WTC11 (cell line): Measurements from ENCODE around the gene XRCC5. TPM values are rescaled to one million over a fixed set of nuclear protein-coding genes. Genes with fewer than 3 reads are reported as not detected.

ENCODE experiments used
- ATAC-seq: fragments of 200-7000 bp; cut with Tn5 transposase; 2 replicates; pipeline ENCODE4 v1.10.0; 2021; ENCODE audit warnings: mild to moderate bottlenecking, moderate library complexity
- CTCF ChIA-PET: fragments of 300-600 bp; sonication (Branson Sonifier 250); formaldehyde crosslinking; loops from one replicate; lab custom pipeline; 2021; ENCODE audit warnings: antibody characterized with exemption; lab: Charles Lee
- POLR2A ChIA-PET: fragments of 350-600 bp; sonication (Branson Sonifier 250); formaldehyde crosslinking; loops from one replicate; lab custom pipeline; 2021; ENCODE audit warnings: antibody characterized with exemption; lab: Charles Lee
- DNase-seq: peaks from one replicate; pipeline ENCODE4 v3.0.0; 2021; ENCODE audit warnings: low spot score
- H3K27ac Mint-ChIP-seq: 2 replicates; pipeline ENCODE4 v1.8.0; 2021; ENCODE audit warnings: mixed read lengths
- H3K27me3 Mint-ChIP-seq: 2 replicates; pipeline ENCODE4 v1.8.0; 2021; ENCODE audit warnings: low read depth, mild to moderate bottlenecking, moderate library complexity, mixed read lengths
- H3K36me3 Mint-ChIP-seq: 2 replicates; pipeline ENCODE4 v1.8.0; 2021; ENCODE audit warnings: mixed read lengths
- H3K4me1 Mint-ChIP-seq: 2 replicates; pipeline ENCODE4 v1.8.0; 2022; ENCODE audit warnings: mixed read lengths
- H3K4me3 Mint-ChIP-seq: 2 replicates; pipeline ENCODE4 v1.8.0; 2021; ENCODE audit warnings: mild to moderate bottlenecking, moderate library complexity, mixed read lengths
- H3K9me3 Mint-ChIP-seq: 2 replicates; pipeline ENCODE4 v1.8.0; 2021; ENCODE audit warnings: mixed read lengths
- AFF4 ChIP-seq: sonication (generic); formaldehyde crosslinking; IDR thresholded peaks from 2 replicates; pipeline ENCODE4 v1.8.1; 2023; ENCODE audit warnings: mild to moderate bottlenecking, missing genetic modification reagents, borderline replicate concordance
- CREB1 ChIP-seq: sonication (generic); formaldehyde crosslinking; IDR thresholded peaks from 2 replicates; pipeline ENCODE4 v1.8.0; 2023; ENCODE audit warnings: mild to moderate bottlenecking, missing genetic modification reagents
- CREM ChIP-seq: sonication (generic); formaldehyde crosslinking; IDR thresholded peaks from 2 replicates; pipeline ENCODE4 v1.8.1; 2022; ENCODE audit warnings: mild to moderate bottlenecking, missing genetic modification reagents, moderate library complexity
- ESRRA ChIP-seq: sonication (generic); formaldehyde crosslinking; IDR thresholded peaks from 2 replicates; pipeline ENCODE4 v1.8.1; 2022; ENCODE audit warnings: mild to moderate bottlenecking, missing genetic modification reagents, borderline replicate concordance
- JAZF1 ChIP-seq: fragments of 250-450 bp; sonication (Bioruptor Pico); IDR thresholded peaks from 2 replicates; pipeline ENCODE4 v1.9.0; 2021; ENCODE audit warnings: moderate library complexity, mild to moderate bottlenecking, inconsistent platforms
- MAX ChIP-seq: sonication (generic); formaldehyde crosslinking; IDR thresholded peaks from 2 replicates; pipeline ENCODE4 v1.8.0; 2022; ENCODE audit warnings: mild to moderate bottlenecking, missing genetic modification reagents
- NFE2L1 ChIP-seq: sonication (generic); formaldehyde crosslinking; IDR thresholded peaks from 2 replicates; pipeline ENCODE4 v1.8.1; 2023; ENCODE audit warnings: missing genetic modification reagents
- NR3C1 ChIP-seq: sonication (generic); formaldehyde crosslinking; conservative IDR thresholded peaks from 2 replicates; pipeline ENCODE4 v1.8.1; 2023; ENCODE audit warnings: low read depth, mild to moderate bottlenecking, missing genetic modification reagents
- OVOL2 ChIP-seq: fragments of 250-450 bp; sonication (Bioruptor Pico); IDR thresholded peaks from 2 replicates; pipeline ENCODE4 v1.9.0; 2021; ENCODE audit warnings: mild to moderate bottlenecking, borderline replicate concordance
- RELA ChIP-seq: sonication (generic); formaldehyde crosslinking; IDR thresholded peaks from 2 replicates; pipeline ENCODE4 v1.8.1; 2022; ENCODE audit warnings: missing genetic modification reagents, mild to moderate bottlenecking, borderline replicate concordance
- SMAD3 ChIP-seq: sonication (generic); formaldehyde crosslinking; IDR thresholded peaks from 2 replicates; pipeline ENCODE4 v1.8.0; 2022; ENCODE audit warnings: missing genetic modification reagents, mild to moderate bottlenecking, borderline replicate concordance
- TP53 ChIP-seq: sonication (generic); formaldehyde crosslinking; IDR thresholded peaks from 2 replicates; pipeline ENCODE4 v1.8.1; 2023; ENCODE audit warnings: mild to moderate bottlenecking, missing genetic modification reagents
- ZMAT4 ChIP-seq: fragments of 250-450 bp; sonication (Bioruptor Pico); IDR thresholded peaks from 2 replicates; pipeline ENCODE4 v1.9.0; 2021; ENCODE audit warnings: mild to moderate bottlenecking
- ZNF232 ChIP-seq: sonication (generic); formaldehyde crosslinking; IDR thresholded peaks from 2 replicates; pipeline ENCODE4 v1.8.0; 2022; ENCODE audit warnings: mild to moderate bottlenecking, missing genetic modification reagents
- ZNF423 ChIP-seq: fragments of 250-450 bp; sonication (Bioruptor Pico); IDR thresholded peaks from 2 replicates; pipeline ENCODE4 v2.1.2; 2022; ENCODE audit warnings: mild to moderate bottlenecking, moderate library complexity
- ZNF671 ChIP-seq: fragments of 250-450 bp; sonication (Bioruptor Pico); IDR thresholded peaks from 2 replicates; pipeline ENCODE4 v1.8.0; 2021; ENCODE audit warnings: mild to moderate bottlenecking
- total RNA-seq: library from RNA; stranded (reverse); gene quantifications from 3 replicates; pipeline ENCODE4 v1.2.3, GENCODE V29; 2021
- TF ChIP-seq, protein P1 (sequence below): sonication (generic); formaldehyde crosslinking; IDR thresholded peaks from 2 replicates; pipeline ENCODE4 v1.8.1; 2023; ENCODE audit warnings: mild to moderate bottlenecking, moderate library complexity, missing genetic modification reagents
- TF ChIP-seq, protein P2 (sequence below): sonication (generic); formaldehyde crosslinking; IDR thresholded peaks from 2 replicates; pipeline ENCODE4 v1.8.0; 2023; ENCODE audit warnings: missing genetic modification reagents
- TF ChIP-seq, protein P3 (sequence below): sonication (generic); formaldehyde crosslinking; IDR thresholded peaks from 2 replicates; pipeline ENCODE4 v1.8.0; 2022; ENCODE audit warnings: missing genetic modification reagents

The XRCC5 gene
- total RNA-seq, 1 experiment from 2014 or later, result 522 TPM

DNA sequence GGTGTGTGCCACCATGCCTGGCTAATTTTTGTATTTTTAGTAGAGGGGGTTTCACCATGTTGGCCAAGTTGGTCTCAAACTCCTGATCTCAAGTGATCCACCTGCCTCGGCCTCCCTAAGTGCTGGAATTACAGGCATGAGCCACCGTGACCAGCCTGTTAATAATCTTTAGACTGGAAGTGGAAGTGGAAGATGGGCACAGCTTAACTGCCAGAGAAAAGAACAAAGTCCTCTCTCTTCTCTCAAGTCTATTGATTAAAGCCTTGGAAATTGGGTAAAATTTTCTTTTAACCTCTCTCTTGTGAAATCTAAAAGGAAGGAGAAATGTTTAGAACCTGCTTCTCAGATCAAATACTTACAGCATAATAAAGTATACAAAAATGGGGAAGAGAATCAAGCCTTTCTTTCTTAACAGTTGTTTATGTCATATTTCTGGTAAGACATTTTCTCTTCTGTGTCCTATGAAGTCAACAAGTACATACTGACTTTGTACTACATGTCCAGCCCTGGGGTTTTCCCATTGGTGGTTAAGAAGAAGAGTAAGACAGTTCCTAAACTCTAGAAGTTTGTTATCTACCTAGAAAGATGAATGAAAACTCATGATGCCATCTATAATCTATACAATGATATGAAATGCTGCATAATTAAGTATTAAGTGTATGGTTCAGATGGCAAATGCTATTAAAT lies 22.8 kb upstream of the XRCC5 start (continued):
- no peak for TF ChIP-seq SMAD3
- no peak for TF ChIP-seq CREB1 (CRISPR knock-in tag)
- TF ChIP-seq TP53 (CRISPR knock-in tag), result no peak
- TF ChIP-seq AFF4 (CRISPR knock-in tag), result no peak
- TF ChIP-seq JAZF1 (CRISPR knock-in tag), result no peak
- TF ChIP-seq ZNF423 (CRISPR knock-in tag), result no peak

GRCh38 chr2:216090369-216090786 lies 18.8 kb upstream of the XRCC5 start:
- Mint-ChIP-seq H3K4me1 (no peaks in the 10 kb centered on the region), H3K9me3 (no peaks in the 10 kb centered on the region), H3K27me3 (no peaks in the 10 kb centered on the region), H3K36me3 (no peaks in the 10 kb centered on the region), H3K4me3 (no peak overlapping the region), H3K27ac (no peak overlapping the region)
- ChIA-PET CTCF (no interaction called here), POLR2A (no interaction called here)
- DNase-seq, result no peak
- TF ChIP-seq ESRRA (CRISPR knock-in tag), result no peak
- TF ChIP-seq ZNF671 (CRISPR knock-in tag), result no peak
- no peak for ATAC-seq

GRCh38 chr2:216092646-216093045 lies 16.5 kb upstream of the XRCC5 start:
- no peaks in the 10 kb centered on the region for H3K4me1 Mint-ChIP-seq
- H3K27me3 Mint-ChIP-seq, result no peaks in the 10 kb centered on the region
- H3K27ac Mint-ChIP-seq, result no peak overlapping the region
- H3K4me3 Mint-ChIP-seq, result no peak overlapping the region
- no peaks in the 10 kb centered on the region for H3K36me3 Mint-ChIP-seq
- DNase-seq, result no peak
- ATAC-seq, result no peak
- H3K9me3 Mint-ChIP-seq, result no peaks in the 10 kb centered on the region
- POLR2A ChIA-PET, result no interaction called here
- CTCF ChIA-PET, result interaction anchor here (1.0 to 1.7 kb wide), 2 partner anchors 18 to 69 kb away, joined by 3 to 6 read pairs; no protein-coding TSS in a partner anchor
- TF ChIP-seq ZMAT4 (CRISPR knock-in tag) (no peak), NR3C1 (CRISPR knock-in tag) (no peak), OVOL2 (CRISPR knock-in tag) (no peak), ZNF232 (CRISPR knock-in tag) (no peak), NFE2L1 (no peak), RELA (CRISPR knock-in tag) (no peak), MAX (no peak), CREM (CRISPR knock-in tag) (no peak), AFF4 (CRISPR knock-in tag) (no peak)
- TF ChIP-seq, protein P1, sequence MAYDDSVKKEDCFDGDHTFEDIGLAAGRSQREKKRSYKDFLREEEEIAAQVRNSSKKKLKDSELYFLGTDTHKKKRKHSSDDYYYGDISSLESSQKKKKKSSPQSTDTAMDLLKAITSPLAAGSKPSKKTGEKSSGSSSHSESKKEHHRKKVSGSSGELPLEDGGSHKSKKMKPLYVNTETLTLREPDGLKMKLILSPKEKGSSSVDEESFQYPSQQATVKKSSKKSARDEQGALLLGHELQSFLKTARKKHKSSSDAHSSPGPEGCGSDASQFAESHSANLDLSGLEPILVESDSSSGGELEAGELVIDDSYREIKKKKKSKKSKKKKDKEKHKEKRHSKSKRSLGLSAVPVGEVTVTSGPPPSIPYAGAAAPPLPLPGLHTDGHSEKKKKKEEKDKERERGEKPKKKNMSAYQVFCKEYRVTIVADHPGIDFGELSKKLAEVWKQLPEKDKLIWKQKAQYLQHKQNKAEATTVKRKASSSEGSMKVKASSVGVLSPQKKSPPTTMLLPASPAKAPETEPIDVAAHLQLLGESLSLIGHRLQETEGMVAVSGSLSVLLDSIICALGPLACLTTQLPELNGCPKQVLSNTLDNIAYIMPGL, result no peak
- TF ChIP-seq, protein P2, sequence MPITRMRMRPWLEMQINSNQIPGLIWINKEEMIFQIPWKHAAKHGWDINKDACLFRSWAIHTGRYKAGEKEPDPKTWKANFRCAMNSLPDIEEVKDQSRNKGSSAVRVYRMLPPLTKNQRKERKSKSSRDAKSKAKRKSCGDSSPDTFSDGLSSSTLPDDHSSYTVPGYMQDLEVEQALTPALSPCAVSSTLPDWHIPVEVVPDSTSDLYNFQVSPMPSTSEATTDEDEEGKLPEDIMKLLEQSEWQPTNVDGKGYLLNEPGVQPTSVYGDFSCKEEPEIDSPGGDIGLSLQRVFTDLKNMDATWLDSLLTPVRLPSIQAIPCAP (CRISPR knock-in tag), result no peak
- TF ChIP-seq, protein P3, sequence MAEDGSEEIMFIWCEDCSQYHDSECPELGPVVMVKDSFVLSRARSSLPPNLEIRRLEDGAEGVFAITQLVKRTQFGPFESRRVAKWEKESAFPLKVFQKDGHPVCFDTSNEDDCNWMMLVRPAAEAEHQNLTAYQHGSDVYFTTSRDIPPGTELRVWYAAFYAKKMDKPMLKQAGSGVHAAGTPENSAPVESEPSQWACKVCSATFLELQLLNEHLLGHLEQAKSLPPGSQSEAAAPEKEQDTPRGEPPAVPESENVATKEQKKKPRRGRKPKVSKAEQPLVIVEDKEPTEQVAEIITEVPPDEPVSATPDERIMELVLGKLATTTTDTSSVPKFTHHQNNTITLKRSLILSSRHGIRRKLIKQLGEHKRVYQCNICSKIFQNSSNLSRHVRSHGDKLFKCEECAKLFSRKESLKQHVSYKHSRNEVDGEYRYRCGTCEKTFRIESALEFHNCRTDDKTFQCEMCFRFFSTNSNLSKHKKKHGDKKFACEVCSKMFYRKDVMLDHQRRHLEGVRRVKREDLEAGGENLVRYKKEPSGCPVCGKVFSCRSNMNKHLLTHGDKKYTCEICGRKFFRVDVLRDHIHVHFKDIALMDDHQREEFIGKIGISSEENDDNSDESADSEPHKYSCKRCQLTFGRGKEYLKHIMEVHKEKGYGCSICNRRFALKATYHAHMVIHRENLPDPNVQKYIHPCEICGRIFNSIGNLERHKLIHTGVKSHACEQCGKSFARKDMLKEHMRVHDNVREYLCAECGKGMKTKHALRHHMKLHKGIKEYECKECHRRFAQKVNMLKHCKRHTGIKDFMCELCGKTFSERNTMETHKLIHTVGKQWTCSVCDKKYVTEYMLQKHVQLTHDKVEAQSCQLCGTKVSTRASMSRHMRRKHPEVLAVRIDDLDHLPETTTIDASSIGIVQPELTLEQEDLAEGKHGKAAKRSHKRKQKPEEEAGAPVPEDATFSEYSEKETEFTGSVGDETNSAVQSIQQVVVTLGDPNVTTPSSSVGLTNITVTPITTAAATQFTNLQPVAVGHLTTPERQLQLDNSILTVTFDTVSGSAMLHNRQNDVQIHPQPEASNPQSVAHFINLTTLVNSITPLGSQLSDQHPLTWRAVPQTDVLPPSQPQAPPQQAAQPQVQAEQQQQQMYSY (CRISPR knock-in tag), result no peak
